ENCODE results near the gene ZBTB6.

DNA sequence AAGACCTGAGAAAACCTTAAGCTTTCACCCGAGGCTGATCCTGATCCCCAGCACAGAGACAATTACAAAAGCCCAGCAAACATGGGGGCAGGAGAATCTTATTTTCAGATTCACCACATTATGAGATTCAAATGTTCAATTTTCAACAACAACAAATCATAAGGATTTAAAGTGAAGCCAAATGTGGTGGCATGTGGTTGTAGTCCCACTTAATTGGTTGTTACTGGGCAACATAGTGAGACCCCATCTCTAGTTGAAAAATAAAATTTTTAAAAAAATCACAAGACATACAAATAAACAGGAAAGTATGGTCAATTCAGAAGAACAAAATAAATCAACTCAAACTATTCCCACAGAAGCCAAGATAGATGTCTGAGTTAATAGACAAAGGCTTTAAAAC is 23.8 kb upstream of the ZBTB6 start:
- TF ChIP-seq, protein P1, sequence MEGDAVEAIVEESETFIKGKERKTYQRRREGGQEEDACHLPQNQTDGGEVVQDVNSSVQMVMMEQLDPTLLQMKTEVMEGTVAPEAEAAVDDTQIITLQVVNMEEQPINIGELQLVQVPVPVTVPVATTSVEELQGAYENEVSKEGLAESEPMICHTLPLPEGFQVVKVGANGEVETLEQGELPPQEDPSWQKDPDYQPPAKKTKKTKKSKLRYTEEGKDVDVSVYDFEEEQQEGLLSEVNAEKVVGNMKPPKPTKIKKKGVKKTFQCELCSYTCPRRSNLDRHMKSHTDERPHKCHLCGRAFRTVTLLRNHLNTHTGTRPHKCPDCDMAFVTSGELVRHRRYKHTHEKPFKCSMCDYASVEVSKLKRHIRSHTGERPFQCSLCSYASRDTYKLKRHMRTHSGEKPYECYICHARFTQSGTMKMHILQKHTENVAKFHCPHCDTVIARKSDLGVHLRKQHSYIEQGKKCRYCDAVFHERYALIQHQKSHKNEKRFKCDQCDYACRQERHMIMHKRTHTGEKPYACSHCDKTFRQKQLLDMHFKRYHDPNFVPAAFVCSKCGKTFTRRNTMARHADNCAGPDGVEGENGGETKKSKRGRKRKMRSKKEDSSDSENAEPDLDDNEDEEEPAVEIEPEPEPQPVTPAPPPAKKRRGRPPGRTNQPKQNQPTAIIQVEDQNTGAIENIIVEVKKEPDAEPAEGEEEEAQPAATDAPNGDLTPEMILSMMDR (IDR thresholded peaks at IDR 0.05), result no peak
- TF ChIP-seq POLR2A (IDR thresholded peaks at IDR 0.05), result no peak

Data from esophagus squamous epithelium (tissue), 4 donors.